SU-DHL-6 (cell line): Measurements from ENCODE around the gene MPPED2.

Experiments
- H2AFZ ChIP-seq: fragments of 200-600 bp; sonication (generic); 2 replicates; pipeline ENCODE4 v1.6.1; 2014; ENCODE audit warnings: low read depth, mild to moderate bottlenecking, moderate library complexity, mixed read lengths, antibody characterized with exemption, low read length; ENCODE audit not compliant: severe bottlenecking
- H3F3A ChIP-seq: fragments of 200-600 bp; shearing (Covaris generic); 2 replicates; pipeline ENCODE4 v1.6.0; 2016; ENCODE audit warnings: antibody characterized with exemption, mild to moderate bottlenecking; ENCODE audit not compliant: insufficient read depth
- H3K27ac ChIP-seq: fragments of 200-600 bp; sonication (generic); 2 replicates; pipeline ENCODE4 v1.5.1; 2016; ENCODE audit warnings: low read depth, mild to moderate bottlenecking, low read length, moderate library complexity, mixed read lengths
- H3K27me3 ChIP-seq: fragments of 200-600 bp; sonication (generic), shearing (Covaris generic); 2 replicates; pipeline ENCODE4 v1.6.0; 2014; ENCODE audit warnings: mild to moderate bottlenecking, low read length
- H3K36me3 ChIP-seq: fragments of 200-600 bp; sonication (generic); 2 replicates; pipeline ENCODE4 v1.6.1; 2014; ENCODE audit warnings: mild to moderate bottlenecking, low read length, mixed read lengths
- H3K4me2 ChIP-seq: fragments of 300-600, 200-600 bp; shearing (Covaris generic), sonication (generic); 2 replicates; pipeline ENCODE4 v1.6.0; 2014; ENCODE audit warnings: low read length, low read depth, mild to moderate bottlenecking; ENCODE audit not compliant: poor library complexity, severe bottlenecking
- H3K4me3 ChIP-seq: fragments of 200-600 bp; sonication (generic); 2 replicates; pipeline ENCODE4 v1.5.1; 2014; ENCODE audit warnings: antibody characterized with exemption, low read length, mild to moderate bottlenecking, mixed read lengths; ENCODE audit not compliant: insufficient read depth, poor library complexity, severe bottlenecking
- H3K79me2 ChIP-seq: fragments of 200-600 bp; sonication (generic); 2 replicates; pipeline ENCODE4 v1.6.1; 2014; ENCODE audit warnings: mild to moderate bottlenecking, low read length, moderate library complexity; ENCODE audit not compliant: insufficient read depth
- H3K9ac ChIP-seq: fragments of 200-600 bp; sonication (generic); 2 replicates; pipeline ENCODE4 v1.7.0; 2014; ENCODE audit warnings: mild to moderate bottlenecking, low read length
- H3K9me2 ChIP-seq: fragments of 200-600 bp; sonication (generic); replicated peaks from 2 replicates; pipeline ENCODE4 v1.6.1; 2014; ENCODE audit warnings: low read length; ENCODE audit not compliant: insufficient read depth
- H3K9me3 ChIP-seq: fragments of 200-600 bp; sonication (generic); 2 replicates; pipeline ENCODE4 v1.6.1; 2014; ENCODE audit warnings: low read length, mixed read lengths; ENCODE audit not compliant: insufficient read depth
- H4K20me1 ChIP-seq: fragments of 200-600 bp; sonication (generic); 2 replicates; pipeline ENCODE4 v1.6.1; 2014; ENCODE audit warnings: low read depth, mild to moderate bottlenecking, antibody characterized with exemption, low read length, moderate library complexity, mixed read lengths
- CTCF ChIP-seq: fragments of 200-600 bp; sonication (generic); IDR thresholded peaks from one replicate; pipeline ENCODE4 v1.5.1; 2017; ENCODE audit warnings: antibody characterized with exemption, mild to moderate bottlenecking, low read length, moderate library complexity; ENCODE audit not compliant: insufficient read depth, poor library complexity, severe bottlenecking
- EZH2phosphoT487 ChIP-seq: fragments of 200-600 bp; sonication (generic), shearing (Covaris generic); conservative IDR thresholded peaks from 2 replicates; pipeline ENCODE4 v1.6.1; 2018; ENCODE audit warnings: mild to moderate bottlenecking, antibody characterized with exemption, low read length, moderate library complexity, mixed read lengths

The MPPED2 gene

GRCh38 chr11:30608534-30608933 lies 22.4 kb upstream of the MPPED2 start:
- H3K27ac ChIP-seq: no peak overlapping the region
- H3K9me2 ChIP-seq: no peaks in the 10 kb centered on the region
- TF ChIP-seq CTCF: no peak
- no peak for TF ChIP-seq EZH2phosphoT487
- no peaks in the 10 kb centered on the region for H3K27me3 ChIP-seq
- no peak overlapping the region for H3K9ac ChIP-seq
- no peaks in the 10 kb centered on the region for H4K20me1 ChIP-seq
- H3F3A ChIP-seq: no peaks in the 10 kb centered on the region
- no peak overlapping the region for H2AFZ ChIP-seq
- H3K4me3 ChIP-seq: no peak overlapping the region
- no peaks in the 10 kb centered on the region for H3K79me2 ChIP-seq
- no peaks in the 10 kb centered on the region for H3K36me3 ChIP-seq
- H3K9me3 ChIP-seq: no peaks in the 10 kb centered on the region
- H3K4me2 ChIP-seq: no peak overlapping the region

- Histone ChIP-seq H3K4me3 (no peak overlapping the region), H4K20me1 (no peaks in the 10 kb centered on the region), H3K9me3 (no peaks in the 10 kb centered on the region), H3K36me3 (no peaks in the 10 kb centered on the region), H3K4me2 (no peak overlapping the region), H3K9me2 (no peaks in the 10 kb centered on the region), H3F3A (no peaks in the 10 kb centered on the region), H3K27me3 (no peaks in the 10 kb centered on the region), H2AFZ (no peak overlapping the region), H3K79me2 (no peaks in the 10 kb centered on the region), H3K9ac (no peak overlapping the region), H3K27ac (no peak overlapping the region)
- TF ChIP-seq EZH2phosphoT487 (no peak), CTCF (no peak)
Measured at GRCh38 chr11:30605036-30605605, 19.0 kb upstream of the MPPED2 start.

GRCh38 chr11:30603357-30603756 lies 17.2 kb upstream of the MPPED2 start:
- no peaks in the 10 kb centered on the region for H4K20me1 ChIP-seq
- no peak overlapping the region for H2AFZ ChIP-seq
- H3K79me2 ChIP-seq: no peaks in the 10 kb centered on the region
- no peak for TF ChIP-seq CTCF
- TF ChIP-seq EZH2phosphoT487: no peak
- no peaks in the 10 kb centered on the region for H3K27me3 ChIP-seq
- H3K36me3 ChIP-seq: no peaks in the 10 kb centered on the region
- no peak overlapping the region for H3K9ac ChIP-seq
- no peak overlapping the region for H3K4me3 ChIP-seq
- H3K9me3 ChIP-seq: no peaks in the 10 kb centered on the region
- H3K27ac ChIP-seq: no peak overlapping the region
- H3K4me2 ChIP-seq: no peak overlapping the region
- H3K9me2 ChIP-seq: no peaks in the 10 kb centered on the region
- no peaks in the 10 kb centered on the region for H3F3A ChIP-seq
